ENCODE results near the gene GRIP2. TPM values are rescaled to one million over a fixed set of nuclear protein-coding genes. Genes with fewer than 3 reads are reported as not detected.

GRIP2 gene
- total RNA-seq, 4 donors from 2014 or later, result 0.45 to 0.92 (median 0.66) TPM

- Histone ChIP-seq H3K27me3 (no peaks in the 10 kb centered on the region), H3K27ac (replicated peaks in 1 of 4) (no peak overlapping the region), H3K9me3 (no peaks in the 10 kb centered on the region), H3K4me1 (peaks cover 47 to 63% (median 63%) of the 10 kb centered on the region in 4 donors), H3K4me3 (no peak overlapping the region), H3K36me3 (peaks cover 2 to 20% (median 11%) of the 10 kb centered on the region in 4 donors)
- intact Hi-C loops (cut with DNase I), result no loop called here
- no peak for TF ChIP-seq CTCF (IDR thresholded peaks at IDR 0.05)
- TF ChIP-seq EP300 (IDR thresholded peaks at IDR 0.05), result no peak
- 80% methylated on average over 2 of the region's 18 CpGs for WGBS
- DNase-seq (ENCODE audit: extremely low spot score), result no peak
These were observed 98.8 kb downstream of the GRIP2 start for GRCh38 chr3:14441240-14441919.

DNA sequence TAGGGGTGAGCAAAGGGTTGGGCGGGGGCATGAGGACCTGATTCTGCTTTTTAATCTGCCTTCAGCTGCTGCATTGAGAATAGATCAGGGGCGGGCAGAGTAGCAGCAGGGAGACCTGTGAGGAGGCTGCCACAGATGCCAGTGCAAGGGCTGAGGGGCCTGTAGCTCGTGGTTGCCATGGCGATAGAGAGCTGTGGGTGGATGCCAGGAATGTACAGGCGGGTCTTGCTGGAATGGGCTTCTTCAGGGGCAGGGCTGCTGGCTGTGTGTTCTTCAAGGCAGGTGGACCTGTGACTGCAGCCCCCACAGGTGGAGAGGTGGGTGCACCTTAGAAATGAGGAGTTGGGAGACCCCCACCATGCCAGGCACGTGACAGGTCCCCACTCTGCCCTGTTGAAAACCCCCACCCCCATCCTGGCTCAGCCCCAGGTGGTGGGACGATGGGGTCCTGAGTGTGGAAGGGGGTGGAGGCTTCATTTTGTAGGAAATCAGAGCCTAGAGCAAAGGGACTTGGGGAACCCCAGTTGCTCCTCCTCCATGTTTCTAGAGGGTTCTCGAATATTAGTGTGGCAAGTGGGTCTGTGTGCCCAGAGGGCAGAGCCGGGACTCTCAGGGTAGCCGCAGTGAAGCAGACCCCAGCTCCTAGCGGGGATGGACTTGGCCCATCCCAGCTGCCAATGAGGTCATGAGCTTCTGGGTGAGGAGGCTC, 99.5 kb downstream of the GRIP2 start:
- intact Hi-C loops (cut with DNase I), result no loop called here
- Histone ChIP-seq H3K9me3 (no peaks in the 10 kb centered on the region), H3K36me3 (peaks cover 0 to 13% (median 4%) of the 10 kb centered on the region in 4 donors), H3K27me3 (no peaks in the 10 kb centered on the region), H3K4me1 (peaks cover 48 to 70% (median 68%) of the 10 kb centered on the region in 4 donors), H3K4me3 (no peak overlapping the region), H3K27ac (replicated peaks in 1 of 4) (no peak overlapping the region)
- WGBS, result 63% methylated on average over 9 of the region's 11 CpGs
- TF ChIP-seq POLR2AphosphoS5 (IDR thresholded peaks at IDR 0.05), result no peak
- no peak for DNase-seq (ENCODE audit: extremely low spot score)

- DNase-seq (ENCODE audit: extremely low spot score), result no peak
- intact Hi-C loops (cut with DNase I), result no loop called here
- Histone ChIP-seq H3K36me3 (peaks cover 0 to 9% (median 0%) of the 10 kb centered on the region in 4 donors), H3K9me3 (no peaks in the 10 kb centered on the region), H3K4me3 (no peak overlapping the region), H3K27ac (replicated peaks in 1 of 4) (no peak overlapping the region), H3K27me3 (no peaks in the 10 kb centered on the region), H3K4me1 (peaks cover 53 to 75% (median 73%) of the 10 kb centered on the region in 4 donors)
- WGBS, result 43% methylated on average over 1 of the region's 3 CpGs
- TF ChIP-seq EP300 (IDR thresholded peaks at IDR 0.05) (no peak), CTCF (IDR thresholded peaks at IDR 0.05) (no peak), POLR2A (IDR thresholded peaks at IDR 0.05; ENCODE audit: low read depth) (no peak), POLR2AphosphoS5 (IDR thresholded peaks at IDR 0.05) (no peak)
These were observed 100.0 kb downstream of the GRIP2 start for GRCh38 chr3:14440168-14440518.

GRCh38 chr3:14439501-14440167, 100.5 kb downstream of the GRIP2 start:
- Histone ChIP-seq H3K4me1 (peaks cover 58 to 80% (median 78%) of the 10 kb centered on the region in 4 donors), H3K9me3 (no peaks in the 10 kb centered on the region), H3K27me3 (no peaks in the 10 kb centered on the region), H3K27ac (replicated peaks in 1 of 4) (no peak overlapping the region), H3K4me3 (no peak overlapping the region), H3K36me3 (peaks cover 0 to 6% (median 0%) of the 10 kb centered on the region in 4 donors)
- 29% methylated on average over 11 of the region's 13 CpGs for WGBS
- no peak for TF ChIP-seq CTCF (IDR thresholded peaks at IDR 0.05)
- no peak for TF ChIP-seq POLR2AphosphoS5 (IDR thresholded peaks at IDR 0.05)
- no peak for TF ChIP-seq EP300 (IDR thresholded peaks at IDR 0.05)
- TF ChIP-seq POLR2A (IDR thresholded peaks at IDR 0.05; ENCODE audit: low read depth), result no peak
- intact Hi-C loops (cut with DNase I), result no loop called here
- no peak for DNase-seq (ENCODE audit: extremely low spot score)

Small RNAs within 50 kb of the gene (small RNA-seq; reads per million reads assigned to genes)
- gene RNU6-905P, result 0 reads per million in 3 donors

Other genes with a start within 250 kb of the GRIP2 start
- 10 to 100 TPM; 15.0 to 36.2 (median 23.7) TPM for gene SLC6A6, start 137.7 kb downstream of the GRIP2 start, total RNA-seq
- 10 to 100 TPM; 10.8 to 17.0 (median 13.5) TPM for gene CCDC174, start 111.4 kb upstream of the GRIP2 start, total RNA-seq
- under 1 TPM in 1 of 4 donors, not detected in 3; 0.11 TPM for gene C3orf20, start 134.8 kb upstream of the GRIP2 start, total RNA-seq

All from esophagus muscularis mucosa (tissue), 4 donors.